Suprapubic skin (tissue), 4 donors: ENCODE measurements around the gene KISS1. TPM values are rescaled to one million over a fixed set of nuclear protein-coding genes. Genes with fewer than 3 reads are reported as not detected.

Experiments used
- DNase-seq, 2 donors: peaks; one replicate each; pipeline ENCODE4 v3.0.0-alpha.2; 2019; ENCODE audit warnings: low spot score in 2 of 2
- H3K27ac ChIP-seq: fragments of 200-600 bp; sonication (generic); one replicate; pipeline ENCODE4 v1.5.1; 2019
- H3K27me3 ChIP-seq: fragments of 200-600 bp; sonication (generic); one replicate; pipeline ENCODE4 v1.5.1; 2019
- H3K36me3 ChIP-seq: fragments of 200-600 bp; sonication (generic); one replicate; pipeline ENCODE4 v1.5.1; 2019
- H3K4me1 ChIP-seq: fragments of 200-600 bp; sonication (generic); one replicate; pipeline ENCODE4 v1.5.1; 2019
- H3K4me3 ChIP-seq: fragments of 200-600 bp; sonication (generic); one replicate; pipeline ENCODE4 v1.5.1; 2019; ENCODE audit warnings: mild to moderate bottlenecking
- H3K9me3 ChIP-seq: fragments of 200-600 bp; sonication (generic); one replicate; pipeline ENCODE4 v1.5.1; 2019
- CTCF ChIP-seq, 2 donors: fragments of 200-600 bp in 1 of 2; fragments of 450-650 bp in 1 of 2; sonication (generic) in 1 of 2; IDR thresholded peaks; one replicate each; pipeline ENCODE4 v1.5.1; 2016 to 2019; ENCODE audit warnings: antibody characterized with exemption in 2 of 2, mild to moderate bottlenecking in 1 of 2, moderate library complexity in 1 of 2
- EP300 ChIP-seq: sonication (generic); formaldehyde crosslinking; IDR thresholded peaks from one replicate; pipeline ENCODE4 v1.6.1; 2017; ENCODE audit warnings: antibody characterized with exemption
- POLR2A ChIP-seq, 2 donors: fragments of 450-650 bp; IDR thresholded peaks; one replicate each; pipeline ENCODE4 v1.6.1; 2017; ENCODE audit warnings: antibody characterized with exemption in 2 of 2, mild to moderate bottlenecking in 2 of 2, moderate library complexity in 2 of 2
- POLR2AphosphoS5 ChIP-seq, 3 donors: sonication (generic); formaldehyde crosslinking; IDR thresholded peaks; one replicate each; pipeline ENCODE4 v1.6.1; 2017; ENCODE audit warnings: antibody characterized with exemption in 3 of 3
- WGBS: methylation state at CpG from one replicate; pipeline ENCODE4 v1.1.5; 2018; 5-methylcytosine and 5-hydroxymethylcytosine counted together
- total RNA-seq, 4 donors: library from RNA; depleted of rRNA; stranded (reverse); fragments of >200 nt; gene quantifications; one replicate each; pipeline ENCODE4 v1.1.0, GENCODE V29; 2016

KISS1 gene
- total RNA-seq, 4 donors from 2014 or later = not detected

DNA sequence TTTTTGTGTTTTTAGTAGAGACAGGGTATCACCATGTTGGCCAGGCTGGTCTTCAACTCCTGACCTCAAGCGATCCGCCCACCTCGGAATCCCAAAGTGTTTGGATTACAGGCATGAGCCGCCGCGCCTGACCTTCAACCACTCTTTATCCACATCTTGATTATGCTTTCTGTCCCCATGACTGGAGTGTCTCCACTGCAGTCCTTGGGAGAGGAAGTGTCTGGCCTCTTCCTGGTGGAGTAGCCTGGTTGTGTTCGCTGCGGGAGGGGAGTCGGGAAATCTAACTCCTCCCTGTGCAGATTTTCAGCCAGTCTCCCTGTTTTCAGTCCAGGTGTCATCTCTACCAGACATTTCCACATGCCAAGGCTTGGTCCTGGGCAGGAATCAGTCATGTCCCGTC is 9.7 kb downstream of the KISS1 start:
- H3K4me1 ChIP-seq = peaks cover 14% of the 10 kb centered on the region
- DNase-seq = no peak
- no peak overlapping the region for H3K4me3 ChIP-seq
- no peaks in the 10 kb centered on the region for H3K36me3 ChIP-seq
- no peak for TF ChIP-seq POLR2AphosphoS5 (IDR thresholded peaks at IDR 0.05)
- TF ChIP-seq EP300 = no peak
- no peak for TF ChIP-seq CTCF (IDR thresholded peaks at IDR 0.05)
- no peak for TF ChIP-seq POLR2A (IDR thresholded peaks at IDR 0.05)
- H3K27ac ChIP-seq = no peak overlapping the region
- no peaks in the 10 kb centered on the region for H3K9me3 ChIP-seq
- peaks cover 31% of the 10 kb centered on the region for H3K27me3 ChIP-seq
- WGBS = 91% methylated on average over 10 of the region's 10 CpGs

DNA sequence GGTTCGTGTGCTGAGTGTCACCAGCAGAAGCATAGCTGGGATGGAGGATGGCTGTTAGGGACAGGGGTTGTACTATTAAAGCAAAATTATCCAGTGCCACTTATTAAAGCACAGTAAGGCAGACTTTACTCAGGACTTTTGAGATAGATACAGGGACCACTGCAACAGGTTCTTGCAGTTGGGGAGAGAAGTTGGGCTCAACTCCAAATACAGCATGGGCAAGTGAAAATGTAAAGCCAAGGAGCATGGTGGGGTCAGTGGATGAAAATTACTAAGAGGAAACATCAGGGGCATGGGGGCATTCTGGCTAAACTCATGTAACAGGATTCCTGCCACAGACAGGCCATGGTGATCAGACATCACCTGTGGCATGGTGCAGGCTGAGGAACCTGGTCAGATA is 15.2 kb downstream of the KISS1 start:
- no peak overlapping the region for H3K27ac ChIP-seq
- DNase-seq = no peak
- H3K4me1 ChIP-seq = no peaks in the 10 kb centered on the region
- no peak overlapping the region for H3K4me3 ChIP-seq
- H3K9me3 ChIP-seq = no peaks in the 10 kb centered on the region
- H3K27me3 ChIP-seq = peaks cover 8% of the 10 kb centered on the region
- no peak for TF ChIP-seq EP300
- no peak for TF ChIP-seq CTCF (IDR thresholded peaks at IDR 0.05)
- no peak for TF ChIP-seq POLR2A (IDR thresholded peaks at IDR 0.05)
- TF ChIP-seq POLR2AphosphoS5 (IDR thresholded peaks at IDR 0.05) = no peak
- WGBS = 79% methylated on average over 1 of the region's 1 CpG
- no peaks in the 10 kb centered on the region for H3K36me3 ChIP-seq

- H3K4me3 ChIP-seq = no peak overlapping the region
- H3K4me1 ChIP-seq = no peaks in the 10 kb centered on the region
- no peak overlapping the region for H3K27ac ChIP-seq
- no peak for DNase-seq
- peaks cover 3% of the 10 kb centered on the region for H3K27me3 ChIP-seq
- no peaks in the 10 kb centered on the region for H3K36me3 ChIP-seq
- no peak for TF ChIP-seq EP300
- no peak for TF ChIP-seq CTCF (IDR thresholded peaks at IDR 0.05)
- TF ChIP-seq POLR2A (IDR thresholded peaks at IDR 0.05) = no peak
- no peak for TF ChIP-seq POLR2AphosphoS5 (IDR thresholded peaks at IDR 0.05)
- WGBS = 92% methylated on average over 6 of the region's 6 CpGs
- no peaks in the 10 kb centered on the region for H3K9me3 ChIP-seq
Measured at GRCh38 chr1:204180133-204180532, 16.2 kb downstream of the KISS1 start.

GRCh38 chr1:204178487-204179281 is 17.6 kb downstream of the KISS1 start:
- 81% methylated on average over 6 of the region's 7 CpGs for WGBS
- no peak overlapping the region for H3K27ac ChIP-seq
- no peaks in the 10 kb centered on the region for H3K4me1 ChIP-seq
- peaks cover 3% of the 10 kb centered on the region for H3K27me3 ChIP-seq
- no peak for DNase-seq
- no peaks in the 10 kb centered on the region for H3K9me3 ChIP-seq
- TF ChIP-seq CTCF (IDR thresholded peaks at IDR 0.05) (no peak), POLR2A (IDR thresholded peaks at IDR 0.05) (no peak), POLR2AphosphoS5 (IDR thresholded peaks at IDR 0.05) (no peak), EP300 (no peak)
- no peak overlapping the region for H3K4me3 ChIP-seq
- no peaks in the 10 kb centered on the region for H3K36me3 ChIP-seq

DNA sequence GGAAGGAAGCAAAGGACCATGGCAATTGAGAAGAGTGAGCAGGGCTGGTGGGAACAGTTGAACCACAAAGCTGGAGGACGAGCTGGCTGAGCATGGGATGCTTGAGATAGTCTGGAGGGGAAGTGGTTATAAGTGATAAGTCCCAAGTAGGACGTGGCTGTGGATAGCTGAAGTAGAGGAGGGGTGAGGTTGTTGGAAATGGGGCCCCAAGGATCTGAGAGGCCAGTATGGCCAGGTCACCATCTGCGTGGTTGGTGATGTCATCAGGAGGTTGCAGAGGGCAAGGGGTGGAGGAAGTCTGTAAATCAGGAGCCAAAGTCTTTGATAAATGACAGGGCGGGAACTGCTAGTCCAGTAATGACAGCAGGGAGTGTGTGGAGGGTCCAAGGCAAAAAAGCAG is 19.2 kb downstream of the KISS1 start:
- 54% methylated on average over 4 of the region's 4 CpGs for WGBS
- Histone ChIP-seq H3K4me3 (no peak overlapping the region), H3K9me3 (no peaks in the 10 kb centered on the region), H3K36me3 (no peaks in the 10 kb centered on the region), H3K4me1 (no peaks in the 10 kb centered on the region), H3K27me3 (peaks cover 3% of the 10 kb centered on the region), H3K27ac (no peak overlapping the region)
- no peak for DNase-seq
- TF ChIP-seq CTCF (IDR thresholded peaks at IDR 0.05) (no peak), EP300 (no peak), POLR2AphosphoS5 (IDR thresholded peaks at IDR 0.05) (no peak), POLR2A (IDR thresholded peaks at IDR 0.05) (no peak)
